Progenitor cell of endocrine pancreas (in vitro differentiated cells): Measurements from ENCODE around the gene COMMD7. TPM values are rescaled to one million over a fixed set of nuclear protein-coding genes. Genes with fewer than 3 reads are reported as not detected.

Source experiments
- DNase-seq: peaks from one replicate; pipeline ENCODE4 v3.0.0; 2021; ENCODE audit warnings: low spot score; ENCODE audit not compliant: unreplicated experiment
- H3K27ac Mint-ChIP-seq: 2 replicates; pipeline ENCODE4 v1.8.0; 2021; ENCODE audit warnings: mild to moderate bottlenecking, moderate library complexity, mixed read lengths
- H3K27me3 Mint-ChIP-seq: 2 replicates; pipeline ENCODE4 v1.8.0; 2021; ENCODE audit warnings: mixed read lengths
- H3K36me3 Mint-ChIP-seq: 2 replicates; pipeline ENCODE4 v1.8.0; 2022; ENCODE audit warnings: mixed read lengths; ENCODE audit not compliant: insufficient read depth
- H3K4me1 Mint-ChIP-seq: 2 replicates; pipeline ENCODE4 v1.8.0; 2021; ENCODE audit warnings: low read depth, mixed read lengths
- H3K4me3 Mint-ChIP-seq: 2 replicates; pipeline ENCODE4 v1.8.0; 2021; ENCODE audit warnings: low read depth, mild to moderate bottlenecking, moderate library complexity, mixed read lengths
- H3K9me3 Mint-ChIP-seq: 2 replicates; pipeline ENCODE4 v1.8.0; 2021; ENCODE audit warnings: low read depth, mixed read lengths
- CTCF ChIP-seq: fragments of 200-600 bp; sonication (generic); IDR thresholded peaks from one replicate; pipeline ENCODE4 v1.5.0; 2021; ENCODE audit warnings: antibody characterized with exemption, mild to moderate bottlenecking; ENCODE audit not compliant: unreplicated experiment
- total RNA-seq: library from RNA; stranded (reverse); gene quantifications from 2 replicates; pipeline ENCODE4 v1.2.1, GENCODE V29; 2021

Gene COMMD7
- total RNA-seq, 1 donor from 2014 or later = 70.1 TPM

DNA sequence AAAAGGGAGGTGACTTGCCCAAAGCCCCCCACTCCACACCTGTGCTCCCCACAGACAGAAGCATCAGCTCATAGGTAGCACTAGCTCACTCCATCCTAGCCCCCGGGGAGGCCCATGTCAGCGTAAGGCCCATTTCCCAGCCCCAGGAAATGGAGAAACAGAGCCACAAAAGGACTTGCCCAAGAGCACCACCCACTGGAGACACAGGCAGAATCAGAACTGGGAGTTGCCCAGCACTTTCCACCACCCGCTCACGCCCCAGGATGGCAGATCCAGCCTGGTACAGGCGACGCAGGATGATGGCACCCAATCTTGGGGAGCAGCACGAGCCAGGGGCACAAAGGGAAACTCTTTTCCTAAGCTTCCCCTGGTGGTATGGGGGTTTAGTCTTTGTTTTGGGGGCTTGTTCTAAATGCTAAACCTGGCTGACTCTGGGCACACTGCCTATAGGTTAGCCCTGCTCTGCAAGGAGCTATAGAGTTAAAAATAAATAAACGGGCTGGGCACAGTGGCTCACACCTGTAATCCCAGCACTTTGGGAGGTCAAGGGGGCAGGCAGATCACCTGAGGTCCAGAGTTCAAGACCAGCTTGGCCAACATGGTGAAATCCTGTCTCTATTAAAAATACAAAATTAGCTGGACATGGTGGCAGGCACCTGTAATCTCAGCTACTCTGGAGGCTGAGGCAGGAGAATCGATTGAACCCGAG, 81.3 kb downstream of the COMMD7 start:
- peaks cover 6% of the 10 kb centered on the region for H3K4me1 Mint-ChIP-seq
- no peaks in the 10 kb centered on the region for H3K9me3 Mint-ChIP-seq
- no peaks in the 10 kb centered on the region for H3K36me3 Mint-ChIP-seq
- DNase-seq = no peak
- H3K4me3 Mint-ChIP-seq = no peak overlapping the region
- no peak for TF ChIP-seq CTCF
- H3K27ac Mint-ChIP-seq = no peak overlapping the region
- H3K27me3 Mint-ChIP-seq = no peaks in the 10 kb centered on the region

DNA sequence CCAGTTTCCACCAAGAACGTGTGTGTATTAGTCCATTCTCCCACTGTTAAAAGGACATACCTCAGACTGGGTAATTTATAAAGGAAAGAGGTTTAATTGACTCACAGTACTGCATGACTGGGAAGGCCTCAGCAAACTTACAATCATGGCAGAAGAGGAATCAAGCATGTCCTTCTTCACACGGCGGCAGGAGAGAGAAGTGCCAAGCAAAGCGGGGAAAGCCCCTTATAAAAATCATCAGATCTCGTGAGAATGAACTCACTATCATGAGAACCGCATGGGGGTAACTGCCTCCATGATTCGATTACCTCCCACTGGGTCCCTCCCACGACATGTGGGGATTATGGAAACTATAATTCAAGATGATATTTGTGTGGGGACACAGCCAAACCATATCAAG, 82.6 kb downstream of the COMMD7 start:
- Mint-ChIP-seq H3K27ac (no peak overlapping the region), H3K4me1 (peaks cover 6% of the 10 kb centered on the region), H3K27me3 (no peaks in the 10 kb centered on the region), H3K4me3 (no peak overlapping the region), H3K36me3 (no peaks in the 10 kb centered on the region), H3K9me3 (no peaks in the 10 kb centered on the region)
- DNase-seq = no peak
- TF ChIP-seq CTCF = no peak

DNA sequence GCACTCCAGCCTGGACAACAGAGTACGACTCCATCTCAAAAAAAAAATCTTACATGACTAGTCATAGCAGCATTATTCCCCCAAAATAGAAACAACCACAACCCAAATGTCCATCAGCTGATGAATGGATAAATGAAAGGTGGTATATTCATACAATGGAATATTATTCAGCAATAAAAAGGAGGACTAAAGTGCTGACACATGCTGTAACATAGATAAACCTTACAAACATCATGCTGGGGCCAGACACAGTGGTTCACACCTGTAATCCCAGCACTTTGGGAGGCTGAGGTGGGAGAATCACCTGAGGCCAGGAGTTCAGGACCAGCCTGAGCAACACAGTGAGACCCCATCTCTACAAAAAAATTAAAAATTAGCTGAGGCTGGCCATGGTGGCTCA, 86.4 kb downstream of the COMMD7 start:
- Mint-ChIP-seq H3K4me3 (no peak overlapping the region), H3K36me3 (no peaks in the 10 kb centered on the region), H3K9me3 (peaks cover 6% of the 10 kb centered on the region), H3K4me1 (no peaks in the 10 kb centered on the region), H3K27ac (no peak overlapping the region), H3K27me3 (peaks cover 5% of the 10 kb centered on the region)
- no peak for TF ChIP-seq CTCF
- no peak for DNase-seq

GRCh38 chr20:32655903-32656512, 87.3 kb downstream of the COMMD7 start:
- peaks cover 6% of the 10 kb centered on the region for H3K9me3 Mint-ChIP-seq
- H3K27me3 Mint-ChIP-seq = peaks cover 14% of the 10 kb centered on the region
- H3K4me1 Mint-ChIP-seq = no peaks in the 10 kb centered on the region
- H3K27ac Mint-ChIP-seq = no peak overlapping the region
- DNase-seq = no peak
- no peak for TF ChIP-seq CTCF
- H3K4me3 Mint-ChIP-seq = no peak overlapping the region
- H3K36me3 Mint-ChIP-seq = no peaks in the 10 kb centered on the region

- peaks cover 25% of the 10 kb centered on the region for H3K27me3 Mint-ChIP-seq
- H3K36me3 Mint-ChIP-seq = no peaks in the 10 kb centered on the region
- peak; percentile 100 for TF ChIP-seq CTCF
- peaks cover 2% of the 10 kb centered on the region for H3K4me1 Mint-ChIP-seq
- no peak overlapping the region for H3K27ac Mint-ChIP-seq
- H3K9me3 Mint-ChIP-seq = peaks cover 6% of the 10 kb centered on the region
- DNase-seq = peak; percentile 97
- H3K4me3 Mint-ChIP-seq = no peak overlapping the region
Observed at GRCh38 chr20:32652739-32653526, 90.3 kb downstream of the COMMD7 start.
